Progenitor cell of endocrine pancreas (in vitro differentiated cells): Measurements from ENCODE around the gene SNX3. TPM values are rescaled to one million over a fixed set of nuclear protein-coding genes. Genes with fewer than 3 reads are reported as not detected.

ENCODE experiments used
- DNase-seq: peaks from one replicate; pipeline ENCODE4 v3.0.0; 2021; ENCODE audit warnings: low spot score; ENCODE audit not compliant: unreplicated experiment
- H3K27ac Mint-ChIP-seq: 2 replicates; pipeline ENCODE4 v1.8.0; 2021; ENCODE audit warnings: mild to moderate bottlenecking, moderate library complexity, mixed read lengths
- H3K27me3 Mint-ChIP-seq: 2 replicates; pipeline ENCODE4 v1.8.0; 2021; ENCODE audit warnings: mixed read lengths
- H3K36me3 Mint-ChIP-seq: 2 replicates; pipeline ENCODE4 v1.8.0; 2022; ENCODE audit warnings: mixed read lengths; ENCODE audit not compliant: insufficient read depth
- H3K4me1 Mint-ChIP-seq: 2 replicates; pipeline ENCODE4 v1.8.0; 2021; ENCODE audit warnings: low read depth, mixed read lengths
- H3K4me3 Mint-ChIP-seq: 2 replicates; pipeline ENCODE4 v1.8.0; 2021; ENCODE audit warnings: low read depth, mild to moderate bottlenecking, moderate library complexity, mixed read lengths
- H3K9me3 Mint-ChIP-seq: 2 replicates; pipeline ENCODE4 v1.8.0; 2021; ENCODE audit warnings: low read depth, mixed read lengths
- CTCF ChIP-seq: fragments of 200-600 bp; sonication (generic); IDR thresholded peaks from one replicate; pipeline ENCODE4 v1.5.0; 2021; ENCODE audit warnings: antibody characterized with exemption, mild to moderate bottlenecking; ENCODE audit not compliant: unreplicated experiment
- total RNA-seq: library from RNA; stranded (reverse); gene quantifications from 2 replicates; pipeline ENCODE4 v1.2.1, GENCODE V29; 2021

SNX3 gene
- total RNA-seq, 1 donor from 2014 or later, result 95.5 TPM

DNA sequence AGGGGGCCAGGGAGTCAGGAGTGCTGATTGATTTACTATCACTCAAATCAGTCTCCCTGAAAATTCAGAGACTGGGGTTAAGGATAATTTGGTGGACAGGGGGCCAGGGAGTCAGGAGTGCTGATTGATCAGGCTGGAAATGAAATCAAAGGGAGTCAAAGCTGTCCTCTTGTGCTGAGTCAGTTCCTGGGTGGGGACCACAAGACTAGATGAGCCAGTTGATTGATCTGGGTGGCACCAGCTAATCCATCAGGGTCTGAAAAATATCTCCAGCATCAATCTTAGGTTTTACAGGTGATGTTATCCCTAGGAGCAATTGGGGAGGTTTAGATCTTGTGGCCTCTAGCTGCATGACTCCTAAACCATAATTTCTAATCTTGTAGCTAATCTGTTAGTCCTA is 27.9 kb upstream of the SNX3 start:
- no peak for DNase-seq
- H3K36me3 Mint-ChIP-seq, result no peaks in the 10 kb centered on the region
- peaks cover 3% of the 10 kb centered on the region for H3K27me3 Mint-ChIP-seq
- no peak for TF ChIP-seq CTCF
- no peaks in the 10 kb centered on the region for H3K9me3 Mint-ChIP-seq
- no peak overlapping the region for H3K27ac Mint-ChIP-seq
- H3K4me1 Mint-ChIP-seq, result peaks cover 3% of the 10 kb centered on the region
- H3K4me3 Mint-ChIP-seq, result no peak overlapping the region

GRCh38 chr6:108287373-108287772 is 26.5 kb upstream of the SNX3 start:
- TF ChIP-seq CTCF, result no peak
- Mint-ChIP-seq H3K27me3 (peaks cover 3% of the 10 kb centered on the region), H3K36me3 (no peaks in the 10 kb centered on the region), H3K27ac (no peak overlapping the region), H3K4me3 (no peak overlapping the region), H3K4me1 (peaks cover 3% of the 10 kb centered on the region), H3K9me3 (no peaks in the 10 kb centered on the region)
- no peak for DNase-seq

DNA sequence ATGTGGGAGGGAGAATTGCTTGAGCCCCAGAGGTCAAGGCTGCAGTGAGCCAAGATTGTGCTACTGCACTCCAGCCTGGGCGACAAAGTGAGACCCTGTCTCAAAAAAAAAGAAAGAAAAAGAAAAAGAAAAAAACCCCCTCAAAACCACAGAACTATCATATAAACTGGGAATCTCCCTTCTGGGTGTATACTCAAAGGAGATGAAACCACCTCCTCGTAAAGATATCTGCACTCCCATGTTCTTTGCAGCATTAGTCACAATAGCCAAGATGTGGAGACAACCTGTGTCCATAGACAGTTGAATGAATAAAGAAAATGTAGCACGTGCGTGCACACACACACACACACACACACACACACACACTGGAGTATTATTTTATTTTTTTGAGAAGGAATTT is 25.5 kb upstream of the SNX3 start:
- H3K27ac Mint-ChIP-seq, result no peak overlapping the region
- H3K9me3 Mint-ChIP-seq, result no peaks in the 10 kb centered on the region
- H3K4me3 Mint-ChIP-seq, result no peak overlapping the region
- peaks cover 3% of the 10 kb centered on the region for H3K4me1 Mint-ChIP-seq
- DNase-seq, result no peak
- H3K36me3 Mint-ChIP-seq, result no peaks in the 10 kb centered on the region
- TF ChIP-seq CTCF, result no peak
- peaks cover 3% of the 10 kb centered on the region for H3K27me3 Mint-ChIP-seq

GRCh38 chr6:108285381-108285780 is 24.5 kb upstream of the SNX3 start:
- Mint-ChIP-seq H3K4me1 (peaks cover 3% of the 10 kb centered on the region), H3K4me3 (no peak overlapping the region), H3K27me3 (peaks cover 3% of the 10 kb centered on the region), H3K27ac (no peak overlapping the region), H3K36me3 (no peaks in the 10 kb centered on the region), H3K9me3 (no peaks in the 10 kb centered on the region)
- no peak for DNase-seq
- TF ChIP-seq CTCF, result no peak

DNA sequence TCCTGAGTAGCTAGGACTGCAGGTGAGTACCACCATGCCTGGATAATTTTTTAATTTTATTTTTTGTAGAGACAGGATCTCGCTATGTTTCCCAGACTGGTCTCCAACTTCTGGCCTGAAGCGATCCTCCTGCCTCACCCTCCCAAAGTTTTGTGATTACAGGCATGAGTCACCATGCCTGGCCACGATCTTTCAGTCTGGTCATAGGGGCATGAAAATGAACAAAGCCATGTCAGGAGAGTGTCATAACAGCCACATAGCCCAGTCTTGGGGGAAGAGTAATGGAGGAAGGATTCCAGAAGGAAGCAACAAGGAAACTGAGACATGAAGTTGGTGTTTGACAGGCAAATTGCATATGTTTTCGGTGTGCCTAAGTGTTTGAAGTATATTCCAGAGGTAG is 17.0 kb upstream of the SNX3 start:
- H3K4me1 Mint-ChIP-seq, result peaks cover 9% of the 10 kb centered on the region
- no peak for TF ChIP-seq CTCF
- no peak overlapping the region for H3K4me3 Mint-ChIP-seq
- no peaks in the 10 kb centered on the region for H3K27me3 Mint-ChIP-seq
- no peak overlapping the region for H3K27ac Mint-ChIP-seq
- H3K36me3 Mint-ChIP-seq, result no peaks in the 10 kb centered on the region
- no peaks in the 10 kb centered on the region for H3K9me3 Mint-ChIP-seq
- DNase-seq, result no peak

GRCh38 chr6:108277295-108277694 is 16.5 kb upstream of the SNX3 start:
- peaks cover 9% of the 10 kb centered on the region for H3K4me1 Mint-ChIP-seq
- H3K9me3 Mint-ChIP-seq, result no peaks in the 10 kb centered on the region
- no peaks in the 10 kb centered on the region for H3K36me3 Mint-ChIP-seq
- no peak overlapping the region for H3K27ac Mint-ChIP-seq
- DNase-seq, result no peak
- H3K4me3 Mint-ChIP-seq, result no peak overlapping the region
- no peaks in the 10 kb centered on the region for H3K27me3 Mint-ChIP-seq
- TF ChIP-seq CTCF, result no peak
